HEK293 (cell line): ENCODE data around the gene PSMC5.
A peak's percentile ranks its signal among the peaks of the same experiment; 100 is the strongest.

Experiments
- BCL11B ChIP-seq: fragments of 450-650 bp; formaldehyde crosslinking; IDR thresholded peaks from 2 replicates; pipeline ENCODE4 v1.5.1; 2016; ENCODE audit warnings: low read depth, missing biosample characterization, missing genetic modification characterization
- EGR2 ChIP-seq: fragments of 450-650 bp; formaldehyde crosslinking; IDR thresholded peaks from 2 replicates; pipeline ENCODE4 v1.5.1; 2016; ENCODE audit warnings: low read depth, missing biosample characterization, missing genetic modification characterization
- GLI2 ChIP-seq: fragments of 450-650 bp; formaldehyde crosslinking; IDR thresholded peaks from 2 replicates; pipeline ENCODE4; 2017; ENCODE audit warnings: missing biosample characterization, missing genetic modification characterization, low read depth, borderline replicate concordance
- GLIS1 ChIP-seq: fragments of 450-650 bp; formaldehyde crosslinking; IDR thresholded peaks from 2 replicates; pipeline ENCODE4 v1.5.1; 2016; ENCODE audit warnings: missing biosample characterization, missing genetic modification characterization
- GLIS2 ChIP-seq: fragments of 450-650 bp; formaldehyde crosslinking; IDR thresholded peaks from 2 replicates; pipeline ENCODE4 v1.5.1; 2016; ENCODE audit warnings: missing biosample characterization, missing genetic modification characterization
- KLF1 ChIP-seq: fragments of 450-650 bp; formaldehyde crosslinking; IDR thresholded peaks from 2 replicates; pipeline ENCODE4 v1.5.1; 2016; ENCODE audit warnings: missing biosample characterization, missing genetic modification characterization
- PRDM1 ChIP-seq: fragments of 450-650 bp; formaldehyde crosslinking; IDR thresholded peaks from 2 replicates; pipeline ENCODE4; 2016; ENCODE audit warnings: missing biosample characterization, missing genetic modification characterization
- SP2 ChIP-seq: fragments of 450-650 bp; formaldehyde crosslinking; IDR thresholded peaks from 2 replicates; pipeline ENCODE4 v1.5.1; 2016; ENCODE audit warnings: missing biosample characterization, missing genetic modification characterization
- TRIM28 ChIP-seq: IDR thresholded peaks from 2 replicates; pipeline ENCODE4 v1.6.1; 2011; ENCODE audit warnings: low read length, control low read depth, borderline replicate concordance
- ZBTB1 ChIP-seq: fragments of 450-650 bp; formaldehyde crosslinking; IDR thresholded peaks from 2 replicates; pipeline ENCODE4 v1.5.1; 2016; ENCODE audit warnings: missing biosample characterization, missing genetic modification characterization
- ZNF10 ChIP-seq: fragments of 450-650 bp; formaldehyde crosslinking; IDR thresholded peaks from 2 replicates; pipeline ENCODE4 v1.5.1; 2017; ENCODE audit warnings: missing biosample characterization, missing genetic modification characterization
- ZNF114 ChIP-seq: fragments of 450-650 bp; formaldehyde crosslinking; IDR thresholded peaks from 2 replicates; pipeline ENCODE4 v1.5.0; 2017; ENCODE audit warnings: missing biosample characterization, missing genetic modification characterization
- ZNF132 ChIP-seq: fragments of 450-650 bp; formaldehyde crosslinking; IDR thresholded peaks from 2 replicates; pipeline ENCODE4 v1.5.1; 2017; ENCODE audit warnings: missing biosample characterization, missing genetic modification characterization, borderline replicate concordance
- ZNF133 ChIP-seq: fragments of 450-650 bp; formaldehyde crosslinking; IDR thresholded peaks from 2 replicates; pipeline ENCODE4 v1.5.1; 2016; ENCODE audit warnings: missing biosample characterization, missing genetic modification characterization
- ZNF169 ChIP-seq: fragments of 450-650 bp; formaldehyde crosslinking; IDR thresholded peaks from 2 replicates; pipeline ENCODE4 v1.5.1; 2016; ENCODE audit warnings: missing biosample characterization, missing genetic modification characterization
- ZNF184 ChIP-seq: fragments of 450-650 bp; IDR thresholded peaks from 2 replicates; pipeline ENCODE4 v1.5.1; 2018; ENCODE audit warnings: missing biosample characterization, mild to moderate bottlenecking, missing genetic modification characterization
- ZNF214 ChIP-seq: fragments of 450-650 bp; formaldehyde crosslinking; IDR thresholded peaks from 2 replicates; pipeline ENCODE4 v1.5.1; 2017; ENCODE audit warnings: missing biosample characterization, mild to moderate bottlenecking, missing genetic modification characterization, borderline replicate concordance
- ZNF248 ChIP-seq: fragments of 450-650 bp; formaldehyde crosslinking; IDR thresholded peaks from 2 replicates; pipeline ENCODE4 v1.5.1; 2017; ENCODE audit warnings: missing biosample characterization, missing genetic modification characterization
- ZNF266 ChIP-seq: fragments of 450-650 bp; formaldehyde crosslinking; IDR thresholded peaks from 2 replicates; pipeline ENCODE4 v1.5.1; 2016; ENCODE audit warnings: missing biosample characterization, missing genetic modification characterization, low read depth
- ZNF302 ChIP-seq: fragments of 450-650 bp; formaldehyde crosslinking; IDR thresholded peaks from 2 replicates; pipeline ENCODE4 v1.5.1; 2016; ENCODE audit warnings: missing biosample characterization, missing genetic modification characterization, low read depth
- ZNF324 ChIP-seq: fragments of 450-650 bp; formaldehyde crosslinking; IDR thresholded peaks from 2 replicates; pipeline ENCODE4 v1.5.1; 2016; ENCODE audit warnings: missing biosample characterization, missing genetic modification characterization
- ZNF560 ChIP-seq: fragments of 450-650 bp; formaldehyde crosslinking; IDR thresholded peaks from 2 replicates; pipeline ENCODE4 v1.5.1; 2017; ENCODE audit warnings: missing biosample characterization, missing genetic modification characterization, borderline replicate concordance
- ZNF561 ChIP-seq: fragments of 450-650 bp; IDR thresholded peaks from 2 replicates; pipeline ENCODE4 v1.5.1; 2018; ENCODE audit warnings: missing biosample characterization, missing genetic modification characterization, borderline replicate concordance
- ZNF571 ChIP-seq: fragments of 450-650 bp; formaldehyde crosslinking; IDR thresholded peaks from 2 replicates; pipeline ENCODE4 v1.5.0; 2017; ENCODE audit warnings: missing biosample characterization, missing genetic modification characterization
- ZNF596 ChIP-seq: fragments of 450-650 bp; IDR thresholded peaks from 2 replicates; pipeline ENCODE4 v1.5.0; 2018; ENCODE audit warnings: missing biosample characterization, mild to moderate bottlenecking, missing genetic modification characterization, moderate library complexity
- ZNF677 ChIP-seq: fragments of 450-650 bp; IDR thresholded peaks from 2 replicates; pipeline ENCODE4 v1.5.0; 2018; ENCODE audit warnings: missing biosample characterization, mild to moderate bottlenecking, missing genetic modification characterization, moderate library complexity
- ZNF830 ChIP-seq: fragments of 450-650 bp; IDR thresholded peaks from 2 replicates; pipeline ENCODE4 v1.5.0; 2018; ENCODE audit warnings: missing biosample characterization, missing genetic modification characterization, low read depth, mild to moderate bottlenecking, moderate library complexity
- ZSCAN30 ChIP-seq: fragments of 450-650 bp; IDR thresholded peaks from 2 replicates; pipeline ENCODE4 v1.5.1; 2018; ENCODE audit warnings: missing biosample characterization, mild to moderate bottlenecking, missing genetic modification characterization, moderate library complexity
- TF ChIP-seq, protein P1 (sequence below): fragments of 450-650 bp; formaldehyde crosslinking; conservative IDR thresholded peaks from 2 replicates; pipeline ENCODE4 v1.5.1; 2016; ENCODE audit warnings: low read depth, missing biosample characterization, missing genetic modification characterization
- TF ChIP-seq, protein P2 (sequence below): fragments of 450-650 bp; formaldehyde crosslinking; IDR thresholded peaks from 2 replicates; pipeline ENCODE4 v1.5.1; 2016; ENCODE audit warnings: missing biosample characterization, missing genetic modification characterization
- TF ChIP-seq, protein P3 (sequence below): fragments of 450-650 bp; formaldehyde crosslinking; IDR thresholded peaks from 2 replicates; pipeline ENCODE4 v1.5.1; 2016; ENCODE audit warnings: missing biosample characterization, missing genetic modification characterization, low read depth
- TF ChIP-seq, protein P4 (sequence below): sonication (generic); formaldehyde crosslinking; IDR thresholded peaks from 2 replicates; pipeline ENCODE4 v1.8.1; 2022; ENCODE audit warnings: mild to moderate bottlenecking, moderate library complexity, missing genetic modification reagents

Gene PSMC5

DNA sequence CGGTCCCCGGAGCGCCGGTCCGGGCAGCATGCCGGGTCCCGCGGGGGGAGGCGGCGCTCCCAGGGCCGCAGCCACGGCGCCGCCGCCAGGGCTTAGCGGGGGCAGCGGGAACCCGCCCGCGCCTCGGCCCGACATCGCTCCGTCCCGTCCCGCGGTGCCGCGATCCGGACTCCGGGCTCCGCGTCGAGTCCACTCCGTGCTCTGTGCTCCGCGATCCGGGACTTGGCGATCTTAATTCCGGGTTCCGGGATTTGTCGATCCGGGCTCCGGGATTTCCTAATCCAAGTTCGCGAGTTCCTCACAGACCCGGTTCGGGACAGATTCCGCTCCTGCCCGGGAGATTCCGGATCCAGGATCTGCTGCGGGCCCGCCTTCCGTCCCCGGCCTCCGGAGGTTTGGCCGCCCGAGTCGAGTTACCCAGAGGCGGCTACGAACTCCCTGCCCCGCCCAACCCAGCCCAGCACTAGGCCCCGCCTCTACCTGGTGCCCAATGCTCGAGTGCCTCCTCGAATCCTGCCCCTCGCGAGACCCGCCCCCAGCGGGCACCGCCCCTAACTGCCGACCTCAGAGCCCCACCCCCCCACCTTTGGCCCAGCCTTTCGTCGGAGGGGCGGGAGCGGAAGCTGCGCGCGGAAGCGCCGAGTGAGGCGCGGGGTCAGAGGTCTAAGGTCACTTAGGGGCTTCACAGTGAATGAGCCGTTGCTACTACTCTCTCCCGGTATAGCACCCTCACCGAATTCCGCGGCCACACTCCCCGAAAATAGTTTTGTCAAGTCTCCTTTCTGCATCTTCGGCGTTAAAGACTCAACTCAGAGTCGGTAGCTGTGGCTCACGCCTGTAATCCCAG lies 15.5 kb downstream of the PSMC5 start, which contains the start of gene SMARCD2 (continued):
- TF ChIP-seq ZNF830 (tag by site-specific recombination) (no peak; the same call in 1 of the 2 replicates), KLF1 (peak; percentile 78), ZNF560 (tag by site-specific recombination) (no peak), GLIS2 (peak; percentile 70), ZNF324 (tag by site-specific recombination) (peak; percentile 100), ZBTB1 (tag by site-specific recombination) (0 out of 2 replicates have a peak, but pooled peaks have one; percentile 50), ZNF184 (peak; percentile 96), ZNF596 (tag by site-specific recombination) (peak; percentile 75), ZNF677 (tag by site-specific recombination) (peak; percentile 81), ZSCAN30 (tag by site-specific recombination) (peak; percentile 100), ZNF214 (tag by site-specific recombination) (no peak), BCL11B (tag by site-specific recombination) (peak; percentile 98), ZNF132 (tag by site-specific recombination) (no peak), GLI2 (tag by site-specific recombination) (peak; percentile 77; the same call in 1 of the 2 replicates), ZNF248 (tag by site-specific recombination) (no peak), ZNF571 (tag by site-specific recombination) (no peak), EGR2 (tag by site-specific recombination) (peak; percentile 63), ZNF302 (tag by site-specific recombination) (peak; percentile 52; the same call in 1 of the 2 replicates), ZNF10 (tag by site-specific recombination) (peak; percentile 30), SP2 (peak; percentile 98), TRIM28 (no peak), ZNF169 (tag by site-specific recombination) (0 out of 2 replicates have a peak, but pooled peaks have one; percentile 48), ZNF133 (tag by site-specific recombination) (no peak), ZNF114 (no peak), GLIS1 (tag by site-specific recombination) (peak; percentile 62; the same call in 1 of the 2 replicates), ZNF266 (tag by site-specific recombination) (no peak), ZNF561 (tag by site-specific recombination) (peak; percentile 97), PRDM1 (tag by site-specific recombination) (peak; percentile 74)
- TF ChIP-seq, protein P1, sequence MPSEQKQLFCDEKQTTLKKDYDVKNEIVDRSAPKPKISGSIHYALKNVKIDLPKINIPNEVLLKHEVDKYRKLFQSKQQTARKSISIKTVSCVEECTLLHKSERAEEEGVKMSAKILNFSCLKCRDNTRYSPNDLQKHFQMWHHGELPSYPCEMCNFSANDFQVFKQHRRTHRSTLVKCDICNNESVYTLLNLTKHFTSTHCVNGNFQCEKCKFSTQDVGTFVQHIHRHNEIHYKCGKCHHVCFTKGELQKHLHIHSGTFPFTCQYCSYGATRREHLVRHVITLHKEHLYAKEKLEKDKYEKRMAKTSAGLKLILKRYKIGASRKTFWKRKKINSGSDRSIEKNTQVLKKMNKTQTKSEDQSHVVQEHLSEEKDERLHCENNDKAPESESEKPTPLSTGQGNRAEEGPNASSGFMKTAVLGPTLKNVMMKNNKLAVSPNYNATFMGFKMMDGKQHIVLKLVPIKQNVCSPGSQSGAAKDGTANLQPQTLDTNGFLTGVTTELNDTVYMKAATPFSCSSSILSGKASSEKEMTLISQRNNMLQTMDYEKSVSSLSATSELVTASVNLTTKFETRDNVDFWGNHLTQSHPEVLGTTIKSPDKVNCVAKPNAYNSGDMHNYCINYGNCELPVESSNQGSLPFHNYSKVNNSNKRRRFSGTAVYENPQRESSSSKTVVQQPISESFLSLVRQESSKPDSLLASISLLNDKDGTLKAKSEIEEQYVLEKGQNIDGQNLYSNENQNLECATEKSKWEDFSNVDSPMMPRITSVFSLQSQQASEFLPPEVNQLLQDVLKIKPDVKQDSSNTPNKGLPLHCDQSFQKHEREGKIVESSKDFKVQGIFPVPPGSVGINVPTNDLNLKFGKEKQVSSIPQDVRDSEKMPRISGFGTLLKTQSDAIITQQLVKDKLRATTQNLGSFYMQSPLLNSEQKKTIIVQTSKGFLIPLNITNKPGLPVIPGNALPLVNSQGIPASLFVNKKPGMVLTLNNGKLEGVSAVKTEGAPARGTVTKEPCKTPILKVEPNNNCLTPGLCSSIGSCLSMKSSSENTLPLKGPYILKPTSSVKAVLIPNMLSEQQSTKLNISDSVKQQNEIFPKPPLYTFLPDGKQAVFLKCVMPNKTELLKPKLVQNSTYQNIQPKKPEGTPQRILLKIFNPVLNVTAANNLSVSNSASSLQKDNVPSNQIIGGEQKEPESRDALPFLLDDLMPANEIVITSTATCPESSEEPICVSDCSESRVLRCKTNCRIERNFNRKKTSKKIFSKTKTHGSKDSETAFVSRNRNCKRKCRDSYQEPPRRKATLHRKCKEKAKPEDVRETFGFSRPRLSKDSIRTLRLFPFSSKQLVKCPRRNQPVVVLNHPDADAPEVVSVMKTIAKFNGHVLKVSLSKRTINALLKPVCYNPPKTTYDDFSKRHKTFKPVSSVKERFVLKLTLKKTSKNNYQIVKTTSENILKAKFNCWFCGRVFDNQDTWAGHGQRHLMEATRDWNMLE (tag by site-specific recombination): peak; percentile 98
- TF ChIP-seq, protein P2, sequence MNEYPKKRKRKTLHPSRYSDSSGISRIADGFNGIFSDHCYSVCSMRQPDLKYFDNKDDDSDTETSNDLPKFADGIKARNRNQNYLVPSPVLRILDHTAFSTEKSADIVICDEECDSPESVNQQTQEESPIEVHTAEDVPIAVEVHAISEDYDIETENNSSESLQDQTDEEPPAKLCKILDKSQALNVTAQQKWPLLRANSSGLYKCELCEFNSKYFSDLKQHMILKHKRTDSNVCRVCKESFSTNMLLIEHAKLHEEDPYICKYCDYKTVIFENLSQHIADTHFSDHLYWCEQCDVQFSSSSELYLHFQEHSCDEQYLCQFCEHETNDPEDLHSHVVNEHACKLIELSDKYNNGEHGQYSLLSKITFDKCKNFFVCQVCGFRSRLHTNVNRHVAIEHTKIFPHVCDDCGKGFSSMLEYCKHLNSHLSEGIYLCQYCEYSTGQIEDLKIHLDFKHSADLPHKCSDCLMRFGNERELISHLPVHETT (tag by site-specific recombination): peak; percentile 99
- TF ChIP-seq, protein P3, sequence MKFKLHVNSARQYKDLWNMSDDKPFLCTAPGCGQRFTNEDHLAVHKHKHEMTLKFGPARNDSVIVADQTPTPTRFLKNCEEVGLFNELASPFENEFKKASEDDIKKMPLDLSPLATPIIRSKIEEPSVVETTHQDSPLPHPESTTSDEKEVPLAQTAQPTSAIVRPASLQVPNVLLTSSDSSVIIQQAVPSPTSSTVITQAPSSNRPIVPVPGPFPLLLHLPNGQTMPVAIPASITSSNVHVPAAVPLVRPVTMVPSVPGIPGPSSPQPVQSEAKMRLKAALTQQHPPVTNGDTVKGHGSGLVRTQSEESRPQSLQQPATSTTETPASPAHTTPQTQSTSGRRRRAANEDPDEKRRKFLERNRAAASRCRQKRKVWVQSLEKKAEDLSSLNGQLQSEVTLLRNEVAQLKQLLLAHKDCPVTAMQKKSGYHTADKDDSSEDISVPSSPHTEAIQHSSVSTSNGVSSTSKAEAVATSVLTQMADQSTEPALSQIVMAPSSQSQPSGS (tag by site-specific recombination): peak; percentile 52; the same call in 1 of the 2 replicates
- TF ChIP-seq, protein P4, sequence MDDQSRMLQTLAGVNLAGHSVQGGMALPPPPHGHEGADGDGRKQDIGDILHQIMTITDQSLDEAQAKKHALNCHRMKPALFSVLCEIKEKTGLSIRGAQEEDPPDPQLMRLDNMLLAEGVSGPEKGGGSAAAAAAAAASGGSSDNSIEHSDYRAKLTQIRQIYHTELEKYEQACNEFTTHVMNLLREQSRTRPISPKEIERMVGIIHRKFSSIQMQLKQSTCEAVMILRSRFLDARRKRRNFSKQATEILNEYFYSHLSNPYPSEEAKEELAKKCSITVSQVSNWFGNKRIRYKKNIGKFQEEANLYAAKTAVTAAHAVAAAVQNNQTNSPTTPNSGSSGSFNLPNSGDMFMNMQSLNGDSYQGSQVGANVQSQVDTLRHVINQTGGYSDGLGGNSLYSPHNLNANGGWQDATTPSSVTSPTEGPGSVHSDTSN: peak; percentile 87; the same call in 1 of the 2 replicates
